SK-N-SH (cell line): ENCODE results near the gene CCL2. TPM values are rescaled to one million over a fixed set of nuclear protein-coding genes. Genes with fewer than 3 reads are reported as not detected.
"Not testable (repeated sequence)": the region's sequence is repeated elsewhere in the genome, so short reads cannot be mapped to it uniquely, and the experiment has no call there.

ENCODE experiments used
- CTCF ChIA-PET: fragments of 300-600, 350-600 bp; formaldehyde crosslinking; extraction: SDS; loops from one replicate; lab custom pipeline; 2021; lab: Yijun Ruan, JAX
- POLR2A ChIA-PET: fragments of 350-600 bp; sonication (Branson Sonifier 250); formaldehyde crosslinking; extraction: SDS; loops from one replicate; lab custom pipeline; 2020; ENCODE audit warnings: antibody characterized with exemption, inconsistent platforms; lab: Yijun Ruan, JAX
- DNase-seq: peaks from one replicate; pipeline ENCODE4 v3.0.0; 2012
- H2AFZ ChIP-seq: fragments of 200-600 bp; sonication (generic); 2 replicates; pipeline ENCODE4 v1.8.1; 2016; ENCODE audit warnings: antibody characterized with exemption, mild to moderate bottlenecking, low read depth
- H3F3A ChIP-seq: fragments of 200-600 bp; sonication (generic); replicated peaks from 2 replicates; pipeline ENCODE3; 2016; ENCODE audit warnings: antibody characterized with exemption, mild to moderate bottlenecking; ENCODE audit not compliant: insufficient read depth
- H3K27ac ChIP-seq, 2 experiments: fragments of 200-500 bp in 1 of 2; fragments of 200-600 bp in 1 of 2; sonication (Bioruptor generic) in 1 of 2; sonication (generic), shearing (Covaris generic) in 1 of 2; 2 replicates each; pipeline versions ENCODE4 v1.5.1 to v1.6.1; 2014 to 2016; ENCODE audit warnings: low read depth in 2 of 2, inconsistent platforms in 1 of 2, low read length in 1 of 2, mild to moderate bottlenecking in 1 of 2, mixed read lengths in 1 of 2
- H3K27me3 ChIP-seq: fragments of 200-600 bp; sonication (generic), shearing (Covaris generic); 2 replicates; pipeline ENCODE4 v1.6.1; 2016; ENCODE audit warnings: mixed run types; ENCODE audit not compliant: insufficient read depth
- H3K36me3 ChIP-seq, 2 experiments: fragments of 200-500 bp in 1 of 2; fragments of 200-600 bp in 1 of 2; sonication (Bioruptor generic) in 1 of 2; sonication (generic) in 1 of 2; replicated peaks in 1 of 2; 2 replicates each; pipeline versions ENCODE3 to v1.5.1; 2014 to 2016; ENCODE audit warnings: low read length in 1 of 2, mild to moderate bottlenecking in 1 of 2; ENCODE audit not compliant: insufficient read depth in 2 of 2, control insufficient read depth in 1 of 2
- H3K4me1 ChIP-seq, 2 experiments: fragments of 200-500 bp in 1 of 2; fragments of 200-600 bp in 1 of 2; sonication (Bioruptor generic) in 1 of 2; sonication (generic), shearing (Covaris generic) in 1 of 2; 2 replicates each; pipeline versions ENCODE4 v1.5.1 to v1.6.1; 2014 to 2016; ENCODE audit warnings: low read depth in 1 of 2, low read length in 1 of 2, mixed run types in 1 of 2; ENCODE audit not compliant: insufficient read depth in 2 of 2, control insufficient read depth in 1 of 2
- H3K4me2 ChIP-seq: fragments of 200-600 bp; sonication (generic), shearing (Covaris generic); 2 replicates; pipeline ENCODE4 v1.6.1; 2017; ENCODE audit warnings: mixed run types
- H3K4me3 ChIP-seq, 2 experiments: fragments of 200-500 bp in 1 of 2; fragments of 200-600 bp in 1 of 2; sonication (Bioruptor generic) in 1 of 2; sonication (generic), shearing (Covaris generic) in 1 of 2; 2 replicates each; pipeline versions ENCODE4 v1.5.1 to v1.8.1; 2014 to 2016; ENCODE audit warnings: low read depth in 2 of 2, inconsistent platforms in 1 of 2, low read length in 1 of 2, mild to moderate bottlenecking in 1 of 2, mixed read lengths in 1 of 2, moderate library complexity in 1 of 2
- H3K79me2 ChIP-seq: fragments of 200-600 bp; sonication (generic); 2 replicates; pipeline ENCODE4 v1.8.1; 2017; ENCODE audit warnings: mild to moderate bottlenecking; ENCODE audit not compliant: insufficient read depth
- H3K9ac ChIP-seq: fragments of 200-600 bp; sonication (generic); 2 replicates; pipeline ENCODE4 v1.6.1; 2017; ENCODE audit warnings: mixed run types
- H3K9me2 ChIP-seq: fragments of 200-600 bp; sonication (generic); 2 replicates; pipeline ENCODE4 v1.6.1; 2017; ENCODE audit warnings: mixed run types
- H3K9me3 ChIP-seq: fragments of 200-600 bp; sonication (generic); 2 replicates; pipeline ENCODE4 v1.6.1; 2017; ENCODE audit warnings: mixed run types, mild to moderate bottlenecking, moderate library complexity
- H4K20me1 ChIP-seq: fragments of 200-600 bp; sonication (generic); 2 replicates; pipeline ENCODE4 v1.6.1; 2017; ENCODE audit warnings: mild to moderate bottlenecking, mixed run types; ENCODE audit not compliant: insufficient read depth
- CTCF ChIP-seq: fragments of 200-600 bp; sonication (generic); IDR thresholded peaks from 2 replicates; pipeline ENCODE4 v1.6.1; 2017; ENCODE audit warnings: antibody characterized with exemption, mild to moderate bottlenecking, moderate library complexity
- FOSL2 ChIP-seq: IDR thresholded peaks from 2 replicates; pipeline ENCODE4 v1.4.0; 2012; ENCODE audit warnings: low read depth, mild to moderate bottlenecking, moderate library complexity, borderline replicate concordance
- RAD21 ChIP-seq: IDR thresholded peaks from 2 replicates; pipeline ENCODE4 v1.6.1; 2012; ENCODE audit warnings: mild to moderate bottlenecking, low read length
- REST ChIP-seq: IDR thresholded peaks from 2 replicates; pipeline ENCODE4 v1.6.1; 2012; ENCODE audit warnings: mild to moderate bottlenecking, low read depth, low read length, moderate library complexity
- RXRA ChIP-seq: IDR thresholded peaks from 2 replicates; pipeline ENCODE4 v1.4.0; 2012; ENCODE audit warnings: low read depth, mild to moderate bottlenecking, borderline replicate concordance
- SIN3A ChIP-seq: IDR thresholded peaks from 2 replicates; pipeline ENCODE4 v1.6.1; 2012; ENCODE audit warnings: low read depth, mild to moderate bottlenecking, low read length, moderate library complexity, borderline replicate concordance
- TEAD4 ChIP-seq: IDR thresholded peaks from 2 replicates; pipeline ENCODE4 v1.4.0; 2012; ENCODE audit warnings: mild to moderate bottlenecking, borderline replicate concordance; ENCODE audit not compliant: insufficient read depth
- YY1 ChIP-seq: IDR thresholded peaks from 2 replicates; pipeline ENCODE4 v1.4.0; 2012; ENCODE audit warnings: low read depth, mild to moderate bottlenecking
- WGBS: methylation state at CpG from one replicate; pipeline ENCODE4 v1.1.6; 2017; ENCODE audit warnings: low lambda C conversion rate; 5-methylcytosine and 5-hydroxymethylcytosine counted together
- polyA plus RNA-seq, 3 experiments: library from polyadenylated mRNA; depleted of rRNA; stranded (reverse); fragments of >200 nt; gene quantifications; 2 replicates each; pipeline ENCODE4 v1.2.3, GENCODE V29; 2012

The CCL2 gene
- polyA plus RNA-seq, 1 of the 3 experiments (the other 2 are of a cell fraction) = 210 TPM

- Histone ChIP-seq H2AFZ (no peak overlapping the region), H3K4me1 (no peaks in the 10 kb centered on the region), H4K20me1 (no peaks in the 10 kb centered on the region), H3K79me2 (no peaks in the 10 kb centered on the region), H3K36me3 (no peaks in the 10 kb centered on the region), H3K27ac (no peak overlapping the region), H3K4me3 (no peak overlapping the region), H3K9me2 (no peaks in the 10 kb centered on the region), H3K9ac (no peak overlapping the region), H3K27me3 (no peaks in the 10 kb centered on the region), H3F3A (no peaks in the 10 kb centered on the region), H3K9me3 (no peaks in the 10 kb centered on the region), H3K4me2 (no peak overlapping the region)
- no peak for DNase-seq
- ChIA-PET POLR2A (no interaction called here), CTCF (no interaction called here)
- TF ChIP-seq RAD21 = no peak
- TF ChIP-seq CTCF = no peak
- no peak for TF ChIP-seq FOSL2
- no peak for TF ChIP-seq RXRA
- no peak for TF ChIP-seq YY1
- no peak for TF ChIP-seq TEAD4
- TF ChIP-seq SIN3A = no peak
- no peak for TF ChIP-seq REST
Observed at GRCh38 chr17:34226744-34227034, 28.4 kb upstream of the CCL2 start.

- H3K4me1 ChIP-seq, CTCF ChIA-PET, H3K36me3 ChIP-seq, H3K9ac ChIP-seq, H3K9me2 ChIP-seq, H3F3A ChIP-seq, H3K79me2 ChIP-seq, DNase-seq, H4K20me1 ChIP-seq, H2AFZ ChIP-seq, H3K9me3 ChIP-seq, H3K4me3 ChIP-seq, POLR2A ChIA-PET, H3K4me2 ChIP-seq, H3K27me3 ChIP-seq, H3K27ac ChIP-seq: not testable (repeated sequence)
- WGBS = 62% methylated on average over 2 of the region's 2 CpGs
Observed at GRCh38 chr17:34227293-34227692, 27.8 kb upstream of the CCL2 start.
